SK-N-SH treated with all-trans-retinoic acid at 6 μM for 48 hours (cell line): ENCODE results near the gene AKT1.

Experiments used
- ATAC-seq: fragments of 200-7000 bp; cut with Tn5 transposase; 3 replicates; pipeline ENCODE4 v1.9.1; 2020; ENCODE audit warnings: mild to moderate bottlenecking, moderate library complexity
- ARNTL ChIP-seq: fragments of 450-650 bp; formaldehyde crosslinking; IDR thresholded peaks from 2 replicates; pipeline ENCODE4 v1.5.0; 2020; ENCODE audit warnings: low read depth, mild to moderate bottlenecking, moderate library complexity, borderline replicate concordance
- BACH2 ChIP-seq: fragments of 250-450 bp; sonication (Bioruptor Pico); IDR thresholded peaks from 2 replicates; pipeline ENCODE4 v1.9.0; 2021; ENCODE audit warnings: mild to moderate bottlenecking, borderline replicate concordance
- CSDC2 ChIP-seq: fragments of 250-450 bp; sonication (Bioruptor Pico); IDR thresholded peaks from 2 replicates; pipeline ENCODE4 v1.5.0; 2020; ENCODE audit warnings: mild to moderate bottlenecking, moderate library complexity
- ESRRG ChIP-seq: fragments of 250-450 bp; sonication (Bioruptor Pico); IDR thresholded peaks from 2 replicates; pipeline ENCODE4 v1.6.1; 2021; ENCODE audit warnings: mild to moderate bottlenecking
- GLIS3 ChIP-seq: fragments of 250-450 bp; sonication (Bioruptor Pico); IDR thresholded peaks from 2 replicates; pipeline ENCODE4 v1.5.0; 2020; ENCODE audit warnings: mild to moderate bottlenecking, moderate library complexity
- ISL1 ChIP-seq: fragments of 250-450 bp; sonication (Bioruptor Pico); IDR thresholded peaks from 2 replicates; pipeline ENCODE4 v2.1.2; 2022; ENCODE audit warnings: mild to moderate bottlenecking, moderate library complexity
- OSR1 ChIP-seq: fragments of 250-450 bp; sonication (Bioruptor Pico); IDR thresholded peaks from 2 replicates; pipeline ENCODE4 v1.8.0; 2022; ENCODE audit warnings: moderate library complexity, mild to moderate bottlenecking, inconsistent platforms
- PPARA ChIP-seq: fragments of 250-450 bp; sonication (Bioruptor Pico); IDR thresholded peaks from 2 replicates; pipeline ENCODE4 v1.5.0; 2020; ENCODE audit warnings: mild to moderate bottlenecking, borderline replicate concordance
- RARB ChIP-seq: fragments of 250-450 bp; sonication (Bioruptor Pico); IDR thresholded peaks from 2 replicates; pipeline ENCODE4 v1.8.0; 2021; ENCODE audit warnings: mild to moderate bottlenecking, moderate library complexity
- SNAI2 ChIP-seq: fragments of 250-450 bp; sonication (Bioruptor Pico); IDR thresholded peaks from 2 replicates; pipeline ENCODE4 v1.5.0; 2020; ENCODE audit warnings: mild to moderate bottlenecking, moderate library complexity
- TCF4 ChIP-seq: fragments of 250-450 bp; sonication (Bioruptor Pico); IDR thresholded peaks from 2 replicates; pipeline ENCODE4 v1.8.0; 2021; ENCODE audit warnings: mild to moderate bottlenecking, moderate library complexity, borderline replicate concordance
- TOX ChIP-seq: fragments of 250-450 bp; sonication (Bioruptor Pico); IDR thresholded peaks from 2 replicates; pipeline ENCODE4 v1.8.0; 2021; ENCODE audit warnings: mild to moderate bottlenecking, moderate library complexity, borderline replicate concordance
- ZC3H10 ChIP-seq: fragments of 250-450 bp; sonication (Bioruptor Pico); IDR thresholded peaks from 2 replicates; pipeline ENCODE4 v1.5.1; 2021; ENCODE audit warnings: mild to moderate bottlenecking, moderate library complexity
- ZFP3 ChIP-seq: fragments of 250-450 bp; sonication (Bioruptor Pico); IDR thresholded peaks from 2 replicates; pipeline ENCODE4 v1.5.0; 2020; ENCODE audit warnings: mild to moderate bottlenecking, moderate library complexity
- ZFP30 ChIP-seq: fragments of 450-650 bp; formaldehyde crosslinking; IDR thresholded peaks from 2 replicates; pipeline ENCODE4 v1.5.0; 2022; ENCODE audit warnings: mild to moderate bottlenecking, moderate library complexity
- ZNF565 ChIP-seq: fragments of 450-650 bp; formaldehyde crosslinking; conservative IDR thresholded peaks from 2 replicates; pipeline ENCODE4 v1.5.0; 2020; ENCODE audit warnings: low read depth, mild to moderate bottlenecking, moderate library complexity
- ZNF70 ChIP-seq: fragments of 450-650 bp; formaldehyde crosslinking; IDR thresholded peaks from 2 replicates; pipeline ENCODE4 v1.5.0; 2020; ENCODE audit warnings: mild to moderate bottlenecking, moderate library complexity
- TF ChIP-seq, protein P1 (sequence below): fragments of 250-450 bp; sonication (Bioruptor Pico); IDR thresholded peaks from 2 replicates; pipeline ENCODE4 v1.8.0; 2020; ENCODE audit warnings: mild to moderate bottlenecking, moderate library complexity, borderline replicate concordance
- TF ChIP-seq, protein P2 (sequence below): fragments of 250-450 bp; sonication (Bioruptor Pico); IDR thresholded peaks from 2 replicates; pipeline ENCODE4 v1.5.0; 2020; ENCODE audit warnings: mild to moderate bottlenecking, moderate library complexity
- TF ChIP-seq, protein P3 (sequence below): fragments of 250-450 bp; sonication (Bioruptor Pico); IDR thresholded peaks from 2 replicates; pipeline ENCODE4 v1.5.1; 2020; ENCODE audit warnings: low read depth, mild to moderate bottlenecking, moderate library complexity
- TF ChIP-seq, protein P4 (sequence below): fragments of 250-450 bp; sonication (Bioruptor Pico); IDR thresholded peaks from 2 replicates; pipeline ENCODE4 v1.5.1; 2021; ENCODE audit warnings: mild to moderate bottlenecking, moderate library complexity

Gene AKT1

DNA sequence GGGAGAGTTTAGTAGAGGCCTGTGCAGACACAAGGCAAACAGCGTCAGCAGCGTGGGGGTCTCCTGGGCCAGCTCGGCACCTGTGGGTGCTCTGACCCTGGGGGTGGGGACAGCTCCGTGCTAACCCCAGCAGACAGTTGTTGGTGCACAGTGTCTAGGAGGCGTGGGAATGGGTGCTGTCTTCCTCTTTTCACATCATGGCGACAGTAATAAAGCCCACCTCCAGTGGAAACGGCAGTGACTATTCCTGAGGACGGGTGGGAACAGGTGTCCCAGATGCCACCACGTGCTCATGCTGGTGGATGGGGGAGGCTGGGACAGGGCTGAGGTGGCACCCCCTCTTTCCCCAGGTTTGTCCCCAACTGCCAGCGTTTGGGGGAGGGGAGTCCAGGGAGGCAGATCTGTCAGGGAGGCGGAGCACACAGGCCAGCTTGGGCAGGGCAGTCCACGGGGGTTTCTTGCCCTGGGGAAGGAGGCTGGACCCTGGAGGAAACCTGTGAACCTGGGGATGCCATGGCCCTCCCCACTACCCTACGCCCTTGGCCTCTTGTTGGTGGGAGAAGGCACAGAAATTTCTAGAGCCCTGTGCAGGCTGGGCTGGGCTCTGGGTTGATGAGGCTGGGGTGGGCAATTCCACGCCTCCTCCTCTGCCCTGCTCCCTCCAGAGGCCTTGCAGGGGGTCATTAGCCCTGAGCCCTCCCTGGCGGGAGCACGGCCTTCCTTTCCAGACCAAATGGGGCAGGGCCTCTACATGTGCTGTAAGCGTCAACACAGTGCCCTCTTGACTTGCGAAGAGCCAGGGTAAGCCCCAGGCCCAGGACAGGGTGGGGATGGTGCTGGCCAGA lies 9.2 kb upstream of the AKT1 start:
- peak; percentile 2; the same call in 2 of the 3 replicates for ATAC-seq
- TF ChIP-seq ZFP30 (no peak), RARB (CRISPR knock-in tag) (no peak), ZFP3 (CRISPR knock-in tag) (no peak), ZC3H10 (CRISPR knock-in tag) (no peak)
- TF ChIP-seq, all 23 proteins: peak for 0

DNA sequence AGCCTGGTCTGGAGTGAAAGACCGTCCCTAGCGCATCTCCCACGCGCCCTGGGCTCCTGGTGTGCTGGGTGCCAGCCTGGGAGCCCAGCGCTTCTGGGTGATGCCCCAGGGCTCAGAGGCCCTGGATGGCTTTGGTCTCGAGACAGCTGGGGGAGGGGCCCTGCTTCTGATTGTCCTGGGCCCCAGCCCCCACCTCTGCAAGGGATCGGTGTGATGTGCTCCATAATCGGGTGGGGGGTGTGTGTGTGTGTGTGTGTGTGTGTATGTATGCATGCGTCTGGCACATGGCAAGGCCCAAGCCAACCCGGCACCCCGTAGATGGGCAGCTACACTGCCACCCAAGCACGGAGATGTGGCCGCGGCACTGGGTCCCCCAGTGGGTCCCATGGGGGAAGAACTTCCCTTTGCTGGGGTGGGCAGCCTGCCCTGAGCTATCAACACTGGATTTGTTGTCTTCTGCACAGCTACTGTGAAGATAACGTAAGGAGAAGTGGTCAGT lies 8.4 kb upstream of the AKT1 start:
- ATAC-seq, result no peak
- TF ChIP-seq ISL1 (no peak), PPARA (CRISPR knock-in tag) (no peak), ZFP30 (no peak), ESRRG (CRISPR knock-in tag) (no peak), ZNF70 (CRISPR knock-in tag) (no peak), ZFP3 (CRISPR knock-in tag) (no peak), TCF4 (CRISPR knock-in tag) (no peak), TOX (CRISPR knock-in tag) (no peak), CSDC2 (no peak)
- TF ChIP-seq, protein P1, sequence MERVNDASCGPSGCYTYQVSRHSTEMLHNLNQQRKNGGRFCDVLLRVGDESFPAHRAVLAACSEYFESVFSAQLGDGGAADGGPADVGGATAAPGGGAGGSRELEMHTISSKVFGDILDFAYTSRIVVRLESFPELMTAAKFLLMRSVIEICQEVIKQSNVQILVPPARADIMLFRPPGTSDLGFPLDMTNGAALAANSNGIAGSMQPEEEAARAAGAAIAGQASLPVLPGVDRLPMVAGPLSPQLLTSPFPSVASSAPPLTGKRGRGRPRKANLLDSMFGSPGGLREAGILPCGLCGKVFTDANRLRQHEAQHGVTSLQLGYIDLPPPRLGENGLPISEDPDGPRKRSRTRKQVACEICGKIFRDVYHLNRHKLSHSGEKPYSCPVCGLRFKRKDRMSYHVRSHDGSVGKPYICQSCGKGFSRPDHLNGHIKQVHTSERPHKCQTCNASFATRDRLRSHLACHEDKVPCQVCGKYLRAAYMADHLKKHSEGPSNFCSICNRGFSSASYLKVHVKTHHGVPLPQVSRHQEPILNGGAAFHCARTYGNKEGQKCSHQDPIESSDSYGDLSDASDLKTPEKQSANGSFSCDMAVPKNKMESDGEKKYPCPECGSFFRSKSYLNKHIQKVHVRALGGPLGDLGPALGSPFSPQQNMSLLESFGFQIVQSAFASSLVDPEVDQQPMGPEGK (CRISPR knock-in tag), result no peak
- TF ChIP-seq, protein P2, sequence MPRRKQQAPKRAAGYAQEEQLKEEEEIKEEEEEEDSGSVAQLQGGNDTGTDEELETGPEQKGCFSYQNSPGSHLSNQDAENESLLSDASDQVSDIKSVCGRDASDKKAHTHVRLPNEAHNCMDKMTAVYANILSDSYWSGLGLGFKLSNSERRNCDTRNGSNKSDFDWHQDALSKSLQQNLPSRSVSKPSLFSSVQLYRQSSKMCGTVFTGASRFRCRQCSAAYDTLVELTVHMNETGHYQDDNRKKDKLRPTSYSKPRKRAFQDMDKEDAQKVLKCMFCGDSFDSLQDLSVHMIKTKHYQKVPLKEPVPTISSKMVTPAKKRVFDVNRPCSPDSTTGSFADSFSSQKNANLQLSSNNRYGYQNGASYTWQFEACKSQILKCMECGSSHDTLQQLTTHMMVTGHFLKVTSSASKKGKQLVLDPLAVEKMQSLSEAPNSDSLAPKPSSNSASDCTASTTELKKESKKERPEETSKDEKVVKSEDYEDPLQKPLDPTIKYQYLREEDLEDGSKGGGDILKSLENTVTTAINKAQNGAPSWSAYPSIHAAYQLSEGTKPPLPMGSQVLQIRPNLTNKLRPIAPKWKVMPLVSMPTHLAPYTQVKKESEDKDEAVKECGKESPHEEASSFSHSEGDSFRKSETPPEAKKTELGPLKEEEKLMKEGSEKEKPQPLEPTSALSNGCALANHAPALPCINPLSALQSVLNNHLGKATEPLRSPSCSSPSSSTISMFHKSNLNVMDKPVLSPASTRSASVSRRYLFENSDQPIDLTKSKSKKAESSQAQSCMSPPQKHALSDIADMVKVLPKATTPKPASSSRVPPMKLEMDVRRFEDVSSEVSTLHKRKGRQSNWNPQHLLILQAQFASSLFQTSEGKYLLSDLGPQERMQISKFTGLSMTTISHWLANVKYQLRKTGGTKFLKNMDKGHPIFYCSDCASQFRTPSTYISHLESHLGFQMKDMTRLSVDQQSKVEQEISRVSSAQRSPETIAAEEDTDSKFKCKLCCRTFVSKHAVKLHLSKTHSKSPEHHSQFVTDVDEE, result no peak
- TF ChIP-seq, protein P3, sequence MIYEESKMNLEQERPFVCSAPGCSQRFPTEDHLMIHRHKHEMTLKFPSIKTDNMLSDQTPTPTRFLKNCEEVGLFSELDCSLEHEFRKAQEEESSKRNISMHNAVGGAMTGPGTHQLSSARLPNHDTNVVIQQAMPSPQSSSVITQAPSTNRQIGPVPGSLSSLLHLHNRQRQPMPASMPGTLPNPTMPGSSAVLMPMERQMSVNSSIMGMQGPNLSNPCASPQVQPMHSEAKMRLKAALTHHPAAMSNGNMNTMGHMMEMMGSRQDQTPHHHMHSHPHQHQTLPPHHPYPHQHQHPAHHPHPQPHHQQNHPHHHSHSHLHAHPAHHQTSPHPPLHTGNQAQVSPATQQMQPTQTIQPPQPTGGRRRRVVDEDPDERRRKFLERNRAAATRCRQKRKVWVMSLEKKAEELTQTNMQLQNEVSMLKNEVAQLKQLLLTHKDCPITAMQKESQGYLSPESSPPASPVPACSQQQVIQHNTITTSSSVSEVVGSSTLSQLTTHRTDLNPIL (CRISPR knock-in tag), result no peak
- TF ChIP-seq, all 23 proteins: peak for 0

DNA sequence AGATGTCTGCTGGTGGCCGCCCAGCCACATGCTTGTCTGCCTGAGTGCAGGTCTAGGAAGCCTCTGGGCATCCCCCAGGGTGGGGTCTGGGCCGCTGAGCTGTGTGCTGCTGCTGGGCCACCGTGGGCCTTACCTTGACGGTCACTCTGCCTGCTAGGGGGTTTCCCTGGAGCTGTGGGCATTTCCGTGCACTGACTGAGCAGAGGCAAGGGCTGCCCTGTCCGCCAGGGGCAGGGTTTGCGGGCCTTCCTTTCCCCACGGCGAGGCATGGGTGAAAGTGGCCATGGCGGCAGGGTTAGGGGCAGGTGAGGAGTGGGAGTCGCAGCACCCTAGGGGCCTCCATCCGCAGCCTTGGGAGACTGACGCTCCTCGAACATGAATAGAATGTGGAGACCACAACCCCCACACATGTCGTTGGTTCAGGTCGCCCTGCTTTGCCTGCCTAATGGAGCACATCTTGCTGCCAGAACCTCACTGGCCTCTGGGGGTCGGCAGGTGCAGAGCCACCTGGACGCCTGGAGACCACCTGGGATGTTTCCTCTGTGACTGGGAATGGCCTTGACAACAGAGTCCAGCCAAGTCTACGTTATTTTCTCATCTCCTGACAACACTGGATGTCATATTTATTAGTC lies 7.8 kb upstream of the AKT1 start:
- ATAC-seq, result no peak

More for the DNA sequence above, 7.8 kb upstream of the AKT1 start:
- TF ChIP-seq ZNF565, result no peak
- TF ChIP-seq, protein P3 (CRISPR knock-in tag), result no peak
- TF ChIP-seq, protein P2, result no peak
- TF ChIP-seq PPARA (CRISPR knock-in tag), result no peak
- TF ChIP-seq GLIS3 (CRISPR knock-in tag), result no peak
- TF ChIP-seq, protein P1 (CRISPR knock-in tag), result no peak
- TF ChIP-seq ZNF70 (CRISPR knock-in tag), result no peak
- no peak for TF ChIP-seq ZC3H10 (CRISPR knock-in tag)
- TF ChIP-seq ARNTL (CRISPR knock-in tag), result no peak
- TF ChIP-seq SNAI2 (CRISPR knock-in tag), result no peak
- no peak for TF ChIP-seq ISL1
- no peak for TF ChIP-seq RARB (CRISPR knock-in tag)
- no peak for TF ChIP-seq ESRRG (CRISPR knock-in tag)
- no peak for TF ChIP-seq OSR1 (CRISPR knock-in tag)
- TF ChIP-seq CSDC2, result no peak
- TF ChIP-seq, protein P4, sequence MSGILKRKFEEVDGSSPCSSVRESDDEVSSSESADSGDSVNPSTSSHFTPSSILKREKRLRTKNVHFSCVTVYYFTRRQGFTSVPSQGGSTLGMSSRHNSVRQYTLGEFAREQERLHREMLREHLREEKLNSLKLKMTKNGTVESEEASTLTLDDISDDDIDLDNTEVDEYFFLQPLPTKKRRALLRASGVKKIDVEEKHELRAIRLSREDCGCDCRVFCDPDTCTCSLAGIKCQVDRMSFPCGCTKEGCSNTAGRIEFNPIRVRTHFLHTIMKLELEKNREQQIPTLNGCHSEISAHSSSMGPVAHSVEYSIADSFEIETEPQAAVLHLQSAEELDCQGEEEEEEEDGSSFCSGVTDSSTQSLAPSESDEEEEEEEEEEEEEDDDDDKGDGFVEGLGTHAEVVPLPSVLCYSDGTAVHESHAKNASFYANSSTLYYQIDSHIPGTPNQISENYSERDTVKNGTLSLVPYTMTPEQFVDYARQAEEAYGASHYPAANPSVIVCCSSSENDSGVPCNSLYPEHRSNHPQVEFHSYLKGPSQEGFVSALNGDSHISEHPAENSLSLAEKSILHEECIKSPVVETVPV, result no peak
- TF ChIP-seq BACH2 (CRISPR knock-in tag), result no peak
- TF ChIP-seq TOX (CRISPR knock-in tag), result no peak
- no peak for TF ChIP-seq TCF4 (CRISPR knock-in tag)
